ENCODE measurements around the gene DYNC2LI1.
"Not testable (repeated sequence)": the region's sequence is repeated elsewhere in the genome, so short reads cannot be mapped to it uniquely, and the experiment has no call there.

The DYNC2LI1 gene

GRCh38 chr2:43773876-43774613, at the start of gene DYNC2LI1:
Gene DYNC2LI1 (plus strand): TSS chr2:43774039. CDS start chr2:43774139, 100 bp downstream.
- peak; percentile 78 for DNase-seq

- no peak for DNase-seq
Measured at GRCh38 chr2:43724728-43725526, 48.9 kb upstream of the DYNC2LI1 start.

DNA sequence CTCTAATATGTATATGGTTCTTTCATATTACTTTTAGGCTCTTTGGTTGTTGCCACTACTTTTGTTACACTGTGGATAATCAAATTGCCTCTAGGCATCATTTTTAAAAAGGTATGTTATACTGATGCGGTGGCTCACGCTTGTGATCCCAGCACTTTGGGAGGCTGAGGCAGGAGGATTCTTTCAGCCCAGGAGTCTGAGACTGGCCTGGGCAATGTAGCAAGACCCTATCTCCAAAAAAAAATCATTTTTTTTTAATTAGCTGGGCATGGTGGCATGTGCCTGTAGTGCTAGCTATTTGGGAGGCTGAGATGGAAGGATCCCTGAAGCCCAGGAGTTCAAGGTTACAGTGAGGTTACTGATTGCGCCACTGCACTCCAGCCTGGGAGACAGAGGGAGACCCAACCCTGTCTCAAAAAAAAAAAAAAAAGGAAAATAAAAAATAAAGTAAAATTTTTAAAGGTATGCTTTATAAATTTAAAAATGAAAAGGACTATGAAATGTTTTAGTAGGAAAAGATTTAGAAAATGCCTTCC, 48.1 kb upstream of the DYNC2LI1 start:
- DNase-seq = no peak

DNA sequence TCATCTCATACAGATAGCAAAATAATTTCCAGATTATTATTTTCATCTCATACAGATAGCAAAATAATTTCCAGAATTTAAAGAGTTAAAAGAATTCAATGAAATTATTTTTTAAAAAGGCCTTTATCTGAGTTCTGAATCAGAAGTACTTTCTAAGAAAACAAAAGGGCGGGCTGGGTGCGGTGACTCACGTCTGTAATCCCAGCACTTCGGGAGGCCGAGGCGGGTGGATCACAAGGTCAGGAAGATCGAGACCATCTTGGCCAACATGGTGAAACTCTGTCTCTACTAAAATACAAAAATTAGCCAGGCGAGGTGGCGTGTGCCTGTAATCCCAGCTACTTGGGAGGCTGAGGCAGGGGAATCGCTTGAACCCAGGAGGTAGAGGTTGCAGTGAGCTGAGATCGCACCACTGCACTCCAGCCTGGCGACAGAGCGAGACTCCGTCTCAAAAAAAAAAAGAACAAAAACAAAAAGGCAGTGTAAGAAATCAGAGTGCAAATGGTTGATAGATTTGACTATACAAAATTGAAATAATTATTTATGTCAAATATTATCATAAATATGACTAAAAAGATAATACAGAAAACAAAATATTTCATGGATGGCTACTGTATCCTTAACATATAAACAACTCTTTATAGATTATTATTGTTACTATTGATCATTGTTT, 46.7 kb upstream of the DYNC2LI1 start:
- not testable (repeated sequence) for DNase-seq

DNA sequence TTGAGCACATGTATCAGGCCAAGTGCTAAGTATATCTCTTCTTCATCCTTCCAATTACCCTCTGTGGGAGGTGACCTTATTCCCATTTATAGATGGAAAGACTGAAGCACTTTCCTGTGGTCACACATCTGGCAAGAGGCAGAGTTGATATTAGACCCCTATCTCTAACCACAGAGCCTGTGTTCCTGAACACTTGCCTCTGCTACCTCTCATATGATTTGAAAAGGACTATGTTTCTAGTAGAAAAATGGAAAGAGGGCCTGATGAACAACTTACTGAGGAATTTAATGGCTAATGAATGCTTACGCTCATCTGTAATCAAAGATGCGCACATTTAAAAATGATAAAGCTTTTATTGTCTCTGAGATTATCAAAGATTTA, 46.2 kb upstream of the DYNC2LI1 start:
- no peak for DNase-seq

DNA sequence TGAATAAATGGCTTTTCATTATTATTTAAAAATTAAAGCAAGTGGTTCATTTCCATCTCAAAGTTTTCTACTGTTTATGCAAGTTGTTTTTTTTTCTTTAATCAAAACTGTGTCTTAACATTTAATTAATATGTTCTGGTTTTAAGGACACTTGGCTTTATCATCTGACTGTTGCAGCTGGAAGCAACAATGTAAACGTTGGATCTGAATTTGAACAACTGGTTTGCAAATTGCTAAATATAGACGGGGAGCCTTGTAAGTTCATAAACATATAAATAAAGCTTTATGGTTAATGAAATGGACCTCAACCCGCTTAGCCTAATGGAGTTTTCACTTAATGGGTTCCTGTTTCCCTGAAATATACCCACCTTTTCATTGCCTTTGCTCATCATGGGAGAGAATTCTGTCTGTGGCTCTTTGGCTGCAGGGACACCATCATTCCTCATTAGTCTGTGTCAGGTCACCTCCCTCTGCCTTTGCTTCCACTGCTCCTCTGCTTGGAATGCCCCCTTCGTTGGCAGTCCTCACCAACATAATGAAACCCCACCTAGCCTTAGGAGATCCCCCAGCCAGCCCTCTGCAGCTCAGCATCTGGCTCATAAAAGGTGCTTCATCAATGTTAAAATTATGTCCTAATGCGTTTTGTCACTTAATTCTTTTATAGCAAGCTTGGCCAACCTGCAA, 44.2 kb upstream of the DYNC2LI1 start:
- no peak for DNase-seq

GRCh38 chr2:43731211-43731610, 42.6 kb upstream of the DYNC2LI1 start:
- DNase-seq = no peak

GRCh38 chr2:43736637-43737036, 37.2 kb upstream of the DYNC2LI1 start:
- DNase-seq = no peak

GRCh38 chr2:43737097-43737854, 36.6 kb upstream of the DYNC2LI1 start:
- DNase-seq = peak; percentile 13

DNA sequence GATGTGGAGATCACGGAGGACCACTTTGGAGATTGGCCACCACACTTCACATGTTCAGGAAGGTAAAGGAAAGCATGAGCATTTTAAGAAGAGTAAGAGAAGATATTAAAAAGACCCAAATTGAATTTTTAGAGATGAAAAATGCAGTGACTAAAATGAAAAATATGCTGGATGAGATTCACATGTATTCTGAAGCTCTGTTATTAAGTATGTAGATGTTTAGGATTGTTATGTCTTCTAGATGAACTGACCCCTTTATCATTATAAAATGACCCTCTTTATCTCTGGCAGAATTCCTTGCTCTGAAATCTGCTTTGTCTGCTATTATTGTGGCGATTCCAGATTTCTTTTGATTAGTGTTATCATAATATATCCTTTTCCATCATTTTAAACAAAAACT, 36.0 kb upstream of the DYNC2LI1 start:
- no peak for DNase-seq

- no peak for DNase-seq
Measured at GRCh38 chr2:43738257-43738656, 35.6 kb upstream of the DYNC2LI1 start.

- no peak for DNase-seq
Measured at GRCh38 chr2:43743706-43744105, 30.1 kb upstream of the DYNC2LI1 start.

DNA sequence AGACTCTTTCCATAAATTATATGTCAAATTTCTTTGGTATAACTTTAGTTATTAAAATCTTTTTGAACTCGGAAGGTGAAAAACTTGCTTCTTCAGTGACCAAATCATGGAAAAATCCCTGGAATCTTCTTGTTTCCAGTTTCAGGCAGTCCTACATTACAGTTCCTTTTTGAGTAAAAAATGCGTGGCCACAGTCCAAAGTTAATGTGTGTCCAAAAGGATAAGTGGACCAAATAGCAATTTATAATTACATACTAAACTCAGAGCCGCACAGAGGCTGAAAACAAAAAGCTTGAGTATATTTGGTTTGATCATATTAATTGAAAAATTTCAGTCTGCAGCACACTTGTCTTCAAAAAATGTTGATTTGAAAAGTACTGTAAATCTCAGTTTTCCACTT, 28.4 kb upstream of the DYNC2LI1 start:
- DNase-seq = peak; percentile 20

DNA sequence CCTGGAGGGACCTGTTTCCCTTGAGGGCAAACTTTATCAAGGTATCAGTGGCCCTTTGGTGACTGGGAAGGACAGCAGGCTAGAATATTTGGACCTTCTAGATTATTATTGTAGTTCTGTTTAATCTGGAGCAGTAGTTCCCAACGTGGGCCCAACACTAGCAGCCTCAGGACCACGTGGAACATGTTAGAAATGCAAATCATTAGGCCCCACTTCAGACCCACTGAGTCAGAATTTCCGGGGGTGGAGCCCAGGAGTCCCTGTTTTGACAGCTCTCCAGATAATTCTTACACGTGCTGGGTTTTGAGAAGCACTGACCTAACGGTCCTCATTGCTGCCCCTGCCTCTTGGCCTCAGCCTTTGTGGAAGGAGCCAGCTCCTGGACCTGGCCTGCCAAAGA, 25.5 kb upstream of the DYNC2LI1 start:
- no peak for DNase-seq

GRCh38 chr2:43749583-43749982, 24.3 kb upstream of the DYNC2LI1 start:
- no peak for DNase-seq

- no peak for DNase-seq
Measured at GRCh38 chr2:43751476-43751990, 22.3 kb upstream of the DYNC2LI1 start.

GRCh38 chr2:43752302-43752701, 21.5 kb upstream of the DYNC2LI1 start:
- no peak for DNase-seq

DNA sequence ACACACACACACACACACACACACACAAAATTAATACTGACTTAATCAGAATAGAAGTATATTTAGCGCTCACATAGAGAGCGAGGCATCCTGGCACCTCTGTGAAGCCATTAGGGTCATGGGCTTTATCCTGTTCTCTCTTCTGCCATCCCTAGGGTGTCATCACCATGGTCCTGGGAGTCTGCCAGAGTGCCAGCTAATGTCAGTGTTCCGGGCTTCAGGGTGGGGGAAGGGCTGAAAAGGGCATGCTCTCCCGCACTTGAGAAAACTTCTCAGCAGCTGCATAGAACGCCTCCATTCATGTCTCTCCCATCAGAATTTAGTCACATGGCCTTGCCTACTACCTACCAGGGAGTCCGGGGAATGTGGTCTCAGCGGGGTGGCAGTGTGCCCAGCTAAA, 19.7 kb upstream of the DYNC2LI1 start:
- no peak for DNase-seq

- no peak for DNase-seq
Measured at GRCh38 chr2:43758739-43759138, 15.1 kb upstream of the DYNC2LI1 start.

DNA sequence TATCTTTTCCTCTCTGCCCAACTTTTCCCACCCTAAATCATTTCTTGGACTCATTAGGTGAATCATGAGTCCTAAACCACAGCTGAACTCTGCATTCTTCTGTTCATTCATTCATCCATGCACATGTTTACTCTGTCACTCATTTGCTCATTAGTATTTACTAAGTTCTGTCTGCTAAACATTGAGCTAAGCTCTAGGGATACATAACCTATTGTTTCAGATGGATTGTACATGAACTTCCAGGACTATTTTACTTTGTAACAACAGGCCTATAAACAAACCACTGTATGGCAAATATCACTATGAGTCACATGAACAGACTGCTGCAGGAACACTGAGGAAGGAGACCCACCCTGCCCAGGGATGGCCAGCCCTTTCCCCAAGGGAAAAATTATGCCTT, 14.6 kb upstream of the DYNC2LI1 start:
- DNase-seq = no peak

DNA sequence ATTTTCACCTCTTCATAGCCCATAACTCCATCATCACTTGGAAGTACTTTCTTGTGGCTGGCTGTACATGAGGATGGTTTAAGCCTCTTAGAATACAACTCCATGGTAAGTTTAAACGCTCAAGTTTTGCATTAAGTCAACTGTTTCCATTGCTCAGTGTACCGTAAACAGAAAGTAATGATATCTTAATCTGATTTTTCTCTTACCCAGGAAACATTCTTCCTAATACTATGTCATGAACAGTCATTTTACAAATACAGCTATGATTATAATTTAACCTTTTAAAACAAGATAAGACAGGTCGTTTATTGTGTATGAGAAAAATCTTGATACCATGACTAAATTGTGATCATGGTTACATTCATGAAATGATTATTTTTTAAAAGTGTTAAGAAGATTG, 11.6 kb upstream of the DYNC2LI1 start:
- no peak for DNase-seq

- no peak for DNase-seq
Measured at GRCh38 chr2:43763091-43763490, 10.7 kb upstream of the DYNC2LI1 start.
